OCI-LY7 (cell line): ENCODE data around the gene TMEM273. TPM values are rescaled to one million over a fixed set of nuclear protein-coding genes. Genes with fewer than 3 reads are reported as not detected.
A peak's percentile ranks its signal among the peaks of the same experiment; 100 is the strongest.

Experiments used
- BruUV-seq: library from RNA; stranded (reverse); fragments of 400-500 nt; replicated peaks from 2 replicates; lab custom pipeline; 2021; lab: Mats Ljungman, UMichigan
- CTCF ChIA-PET: fragments of 300-600 bp; sonication (Branson Sonifier 250); formaldehyde crosslinking; loops from one replicate; lab custom pipeline; 2022; ENCODE audit warnings: antibody characterized with exemption; ENCODE audit not compliant: unreplicated experiment; lab: Charles Lee
- POLR2A ChIA-PET: fragments of 300-600 bp; sonication (Branson Sonifier 250); formaldehyde crosslinking; loops from one replicate; lab custom pipeline; 2022; ENCODE audit warnings: antibody characterized with exemption; lab: Charles Lee
- DNase-seq: peaks from one replicate; pipeline ENCODE4 v3.0.0-alpha.2; 2015; ENCODE audit warnings: low spot score
- H2AFZ ChIP-seq: fragments of 200-600 bp; sonication (generic), shearing (Covaris generic); 2 replicates; pipeline ENCODE4 v1.6.1; 2014; ENCODE audit warnings: mild to moderate bottlenecking, antibody characterized with exemption, low read length, moderate library complexity
- H3K27ac ChIP-seq: fragments of 200-600 bp; sonication (generic); 2 replicates; pipeline ENCODE4 v1.5.1; 2014; ENCODE audit warnings: mixed run types, low read depth, mild to moderate bottlenecking, moderate library complexity, low read length, inconsistent platforms; ENCODE audit not compliant: poor library complexity, severe bottlenecking
- H3K36me3 ChIP-seq: fragments of 200-600 bp; sonication (generic); 2 replicates; pipeline ENCODE4 v1.6.1; 2014; ENCODE audit warnings: mild to moderate bottlenecking, antibody characterized with exemption, low read length, moderate library complexity, mixed read lengths; ENCODE audit not compliant: insufficient read depth
- H3K4me1 ChIP-seq: fragments of 200-600 bp; sonication (generic); 2 replicates; pipeline ENCODE4 v1.5.1; 2014; ENCODE audit warnings: mild to moderate bottlenecking, low read length; ENCODE audit not compliant: insufficient read depth, poor library complexity, severe bottlenecking
- H3K4me2 ChIP-seq: fragments of 200-600 bp; sonication (generic); 2 replicates; pipeline ENCODE4 v1.6.1; 2014; ENCODE audit warnings: mild to moderate bottlenecking, low read length
- H3K4me3 ChIP-seq: fragments of 200-600 bp; sonication (generic); 2 replicates; pipeline ENCODE4 v1.5.1; 2014; ENCODE audit warnings: mild to moderate bottlenecking, low read depth, low read length; ENCODE audit not compliant: poor library complexity, severe bottlenecking
- H3K79me2 ChIP-seq: fragments of 200-600 bp; sonication (generic); 2 replicates; pipeline ENCODE4 v1.6.1; 2016; ENCODE audit warnings: low read depth, mild to moderate bottlenecking, low read length, moderate library complexity, mixed read lengths; ENCODE audit not compliant: insufficient read depth
- H3K9me2 ChIP-seq: fragments of 200-600 bp; sonication (generic); 2 replicates; pipeline ENCODE4 v1.6.1; 2016; ENCODE audit warnings: mild to moderate bottlenecking, low read length, mixed read lengths; ENCODE audit not compliant: insufficient read depth
- H3K9me3 ChIP-seq: fragments of 200-600 bp; sonication (generic); 2 replicates; pipeline ENCODE4 v1.6.1; 2014; ENCODE audit warnings: mild to moderate bottlenecking, mixed run types, low read length, mixed read lengths
- H4K20me1 ChIP-seq: fragments of 200-600 bp; sonication (generic); 2 replicates; pipeline ENCODE4 v1.6.1; 2014; ENCODE audit warnings: mild to moderate bottlenecking, antibody characterized with exemption, low read length, moderate library complexity, mixed read lengths; ENCODE audit not compliant: insufficient read depth
- CTCF ChIP-seq: fragments of 200-600 bp; sonication (generic); conservative IDR thresholded peaks from 2 replicates; pipeline ENCODE4 v1.5.1; 2014; ENCODE audit warnings: mild to moderate bottlenecking, antibody characterized with exemption, low read length, moderate library complexity, mixed read lengths
- EZH2phosphoT487 ChIP-seq: fragments of 200-600 bp; sonication (generic); IDR thresholded peaks from 2 replicates; pipeline ENCODE4 v1.6.1; 2018; ENCODE audit warnings: low read depth, borderline replicate concordance, mild to moderate bottlenecking, mixed run types, antibody characterized with exemption, low read length, moderate library complexity, mixed read lengths
- intact Hi-C: fragments of 100-400 bp; cut with micrococcal nuclease; formaldehyde crosslinking; loops from one replicate; pipeline ENCODE4 v1.10.0; 2022; ENCODE audit not compliant: unreplicated experiment
- total RNA-seq, 2 experiments: library from RNA; depleted of rRNA in 1 of 2; stranded (reverse); fragments of >200 nt in 1 of 2; shearing (Covaris generic) in 1 of 2; gene quantifications; 2 replicates each; pipeline ENCODE4 v1.2.3, GENCODE V29; 2014 to 2022

The TMEM273 gene
- total RNA-seq, 2 experiments from 2014 or later = 0.82 to 1.8 TPM

GRCh38 chr10:49179699-49180443 lies 8.3 kb downstream of the TMEM273 start:
- Histone ChIP-seq H3K9me3 (no peaks in the 10 kb centered on the region), H3K9me2 (no peaks in the 10 kb centered on the region), H3K27ac (no peak overlapping the region), H3K4me3 (no peak overlapping the region), H4K20me1 (no peaks in the 10 kb centered on the region), H3K79me2 (no peaks in the 10 kb centered on the region), H2AFZ (no peak overlapping the region), H3K4me2 (no peak overlapping the region), H3K4me1 (peaks cover 16% of the 10 kb centered on the region), H3K36me3 (no peaks in the 10 kb centered on the region)
- no peak for DNase-seq
- intact Hi-C loops = no loop called here
- TF ChIP-seq EZH2phosphoT487 (no peak), CTCF (no peak)
- BruUV-seq = no TSS peak
- ChIA-PET POLR2A (interaction anchor here (0.7 to 1.0 kb wide), 2 partner anchors 10 to 89 kb away, joined by 3 read pairs; no protein-coding TSS in a partner anchor), CTCF (no interaction called here)

GRCh38 chr10:49178489-49179471 lies 9.4 kb downstream of the TMEM273 start:
- H3K9me3 ChIP-seq = no peaks in the 10 kb centered on the region
- intact Hi-C loops = no loop called here
- no peak overlapping the region for H3K27ac ChIP-seq
- no TSS peak for BruUV-seq
- no peak overlapping the region for H3K4me3 ChIP-seq
- TF ChIP-seq CTCF (no peak), EZH2phosphoT487 (no peak)
- DNase-seq = no peak
- H3K4me2 ChIP-seq = peak overlapping the region; percentile 11; the same call in 1 of the 2 replicates
- CTCF ChIA-PET = no interaction called here
- H3K4me1 ChIP-seq = peaks cover 20% of the 10 kb centered on the region
- H3K9me2 ChIP-seq = no peaks in the 10 kb centered on the region
- no peaks in the 10 kb centered on the region for H3K79me2 ChIP-seq
- no peak overlapping the region for H2AFZ ChIP-seq
- no peaks in the 10 kb centered on the region for H3K36me3 ChIP-seq
- no peaks in the 10 kb centered on the region for H4K20me1 ChIP-seq
- POLR2A ChIA-PET = interaction anchor here (1.0 kb wide), 2 partner anchors 12 kb away, joined by 3 read pairs; no protein-coding TSS in a partner anchor
